ENCODE measurements around the gene AP1G2.
"Not testable (repeated sequence)": the region's sequence is repeated elsewhere in the genome, so short reads cannot be mapped to it uniquely, and the experiment has no call there.

Gene AP1G2

DNA sequence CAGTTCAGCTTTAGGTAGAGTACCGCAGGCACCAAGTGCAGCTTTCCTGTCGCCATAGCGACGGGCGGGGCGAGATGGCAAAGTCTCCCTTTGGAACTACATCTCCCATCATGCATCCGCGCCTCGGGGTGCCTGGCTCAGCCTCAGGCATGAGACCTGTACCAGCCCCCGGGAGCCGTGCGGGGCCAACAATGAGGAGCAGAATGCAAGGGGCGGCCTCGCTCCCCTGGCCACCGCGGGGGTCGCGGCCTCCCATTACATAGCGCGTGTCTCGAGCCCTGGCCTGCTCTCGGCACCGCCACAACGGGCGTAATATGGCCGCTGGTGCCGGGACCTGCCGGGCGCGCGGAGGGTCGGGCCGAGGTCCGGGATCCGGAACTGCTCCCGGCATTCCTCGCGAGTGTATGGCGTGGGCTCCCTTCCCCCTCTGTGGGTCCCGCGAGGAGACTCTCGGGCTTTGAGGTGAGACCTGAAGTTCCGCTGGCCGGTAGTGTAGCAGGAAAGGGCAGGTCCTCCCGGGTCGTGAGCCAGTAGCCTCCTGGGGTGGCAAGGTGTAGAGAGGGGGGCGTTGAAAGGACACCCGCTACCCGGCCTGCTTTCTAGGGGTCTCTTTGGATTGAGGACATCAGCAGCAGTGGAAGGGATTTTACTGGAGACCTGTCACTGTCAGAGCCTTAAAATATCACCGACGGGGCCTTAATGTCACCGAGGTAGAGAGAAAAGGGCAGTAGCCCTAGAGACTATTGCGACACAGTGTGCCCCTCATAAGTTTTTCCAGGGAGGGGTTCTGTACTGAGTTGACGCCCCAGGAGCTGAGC lies 11.5 kb downstream of the AP1G2 start, which contains the start of gene THTPA:
Gene THTPA, plus strand, starts transcription at position 390 of the 818 bp plus-strand sequence. CDS start 487 bp downstream, outside the sequence.
- DNase-seq: peak; percentile 64

DNA sequence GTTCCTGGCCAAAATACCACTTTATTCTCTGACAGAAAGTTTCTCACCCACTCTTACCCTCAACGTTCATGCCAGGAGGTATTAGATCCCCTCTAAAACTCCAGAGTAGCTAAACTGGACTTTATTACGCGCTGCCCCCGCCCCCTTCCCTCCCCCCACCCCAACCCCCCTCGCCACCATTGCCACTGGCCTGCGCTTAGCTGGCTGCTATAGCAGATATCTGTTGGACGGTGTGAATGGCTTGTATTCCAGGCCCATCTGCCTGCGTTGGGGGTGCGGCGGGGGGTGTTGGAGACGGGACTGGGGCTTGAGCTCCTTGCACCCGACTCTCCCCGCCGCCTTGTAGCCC lies 12.1 kb downstream of the AP1G2 start:
- DNase-seq: no peak

GRCh38 chr14:23551266-23552028 lies 16.1 kb downstream of the AP1G2 start, which contains the start of gene ZFHX2:
TSS of gene ZFHX2 (minus strand) at chr14:23551765. CDS start at chr14:23535325, 16,440 bp downstream.
- peak; percentile 58 for DNase-seq

DNA sequence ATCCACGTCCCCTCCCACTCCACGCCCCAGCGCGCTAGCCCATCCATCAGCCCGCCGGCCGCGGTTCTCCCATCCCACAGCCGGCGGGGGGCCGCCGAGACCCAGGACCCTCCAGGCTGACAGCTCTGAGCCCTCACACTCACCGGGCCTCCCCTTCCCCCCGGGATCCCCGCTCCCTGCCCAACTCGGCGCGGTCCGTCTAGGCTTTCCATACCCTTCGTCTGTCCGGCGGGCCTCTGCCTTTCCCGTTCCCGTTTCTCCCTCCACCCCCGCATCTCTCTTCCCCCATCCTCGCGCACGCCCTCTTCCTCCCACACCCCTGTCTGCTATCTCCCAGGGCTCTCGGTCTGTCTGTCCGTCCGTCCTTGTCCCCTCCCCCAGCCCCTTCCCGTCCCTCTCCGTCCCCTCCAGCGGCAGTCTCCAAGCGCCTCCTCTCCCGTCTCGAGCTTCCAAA lies 16.8 kb downstream of the AP1G2 start:
- DNase-seq: no peak

DNA sequence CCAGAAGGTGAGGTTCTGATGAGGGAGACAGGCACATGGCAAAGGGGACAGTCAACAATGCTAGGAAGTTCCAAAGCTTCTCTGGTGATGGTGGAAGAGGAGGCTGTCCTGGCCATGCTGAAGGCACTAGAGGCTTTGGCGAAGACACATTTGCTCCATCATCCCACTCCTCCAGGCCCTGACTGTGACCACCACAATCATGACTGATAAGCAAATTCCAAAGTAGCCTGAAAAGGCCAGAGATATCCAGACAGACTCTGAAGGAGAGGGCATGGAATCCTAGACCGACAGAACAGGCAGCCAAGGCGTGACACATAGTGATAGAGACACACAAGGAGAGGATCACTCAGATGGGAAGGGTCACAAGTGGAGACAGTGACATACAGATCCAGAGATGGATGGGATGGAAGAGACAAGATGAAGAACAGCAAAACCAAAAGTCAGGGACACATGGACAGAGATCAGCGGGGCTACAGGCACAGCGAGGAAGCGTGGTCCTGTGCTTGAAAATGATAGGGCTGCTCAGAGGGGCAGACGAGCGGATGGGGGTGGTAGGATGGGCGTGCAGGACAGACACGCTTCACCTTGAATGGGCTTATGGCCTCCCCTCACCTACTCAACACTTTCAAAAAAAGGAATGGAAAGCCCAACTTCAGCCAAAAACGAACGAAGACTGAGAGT lies 17.3 kb downstream of the AP1G2 start:
- no peak for DNase-seq

GRCh38 chr14:23548351-23549318 lies 19.0 kb downstream of the AP1G2 start:
- DNase-seq: no peak

GRCh38 chr14:23547924-23548323 lies 19.7 kb downstream of the AP1G2 start:
- DNase-seq: no peak

DNA sequence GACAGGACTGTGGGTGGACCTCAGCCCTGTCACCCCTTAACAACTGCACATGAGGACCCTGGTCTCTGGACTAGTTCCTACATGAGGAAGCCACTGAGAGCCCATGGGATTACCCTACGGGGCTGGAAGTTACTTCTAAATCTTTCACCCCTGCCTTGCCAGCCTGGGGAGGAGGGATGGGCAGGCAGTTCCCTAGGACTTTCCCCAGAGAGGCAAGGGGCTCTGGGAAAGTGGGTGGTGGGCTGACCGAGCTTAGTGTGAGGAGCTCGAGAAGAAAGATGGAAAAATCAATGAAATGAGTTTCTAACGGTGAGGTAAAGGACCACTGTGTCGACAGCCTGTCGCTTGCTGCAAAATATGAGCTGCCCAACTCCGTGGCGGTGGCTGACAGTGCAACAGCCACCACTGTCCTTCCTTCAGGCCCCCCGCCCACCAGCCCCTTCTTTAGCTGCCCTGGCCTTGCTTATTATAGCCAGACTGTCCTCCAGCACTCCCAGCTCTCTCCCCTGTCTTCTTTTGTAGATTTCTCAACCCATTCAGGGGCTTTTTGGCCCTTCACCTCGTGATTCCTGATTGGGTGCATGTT lies 21.0 kb downstream of the AP1G2 start:
- DNase-seq: no peak

DNA sequence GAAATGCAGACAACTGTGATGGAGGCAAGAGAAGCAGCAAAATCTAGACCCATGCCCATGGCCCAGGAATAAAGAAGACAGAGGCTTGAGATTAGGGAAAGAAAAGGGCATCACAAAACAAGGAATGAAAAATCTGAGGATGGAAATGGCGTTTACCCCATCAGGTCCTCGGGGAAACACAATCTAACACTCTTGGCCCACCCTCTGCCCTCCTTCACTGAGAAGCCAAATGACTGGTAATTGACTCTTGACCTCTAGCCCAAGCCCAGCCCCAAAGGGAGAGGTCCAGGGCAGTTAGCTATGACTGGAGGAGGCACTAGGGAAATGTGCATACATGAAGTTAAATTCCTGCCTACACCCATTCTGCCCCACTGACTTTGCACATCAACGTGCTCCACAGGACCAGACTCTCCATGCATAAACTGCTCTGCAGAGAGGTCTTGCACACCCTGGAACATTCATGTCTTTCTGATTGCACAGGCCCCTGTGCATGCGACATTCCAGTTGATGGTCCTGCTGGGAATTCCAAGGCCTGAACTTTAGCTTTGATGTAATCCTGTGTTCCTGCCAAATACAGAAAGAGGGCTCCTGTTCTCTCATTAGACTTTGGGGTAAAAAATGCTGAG lies 21.7 kb downstream of the AP1G2 start:
- no peak for DNase-seq

- peak; percentile 17 for DNase-seq
These were observed 22.8 kb downstream of the AP1G2 start for GRCh38 chr14:23544511-23545447.

- no peak for DNase-seq
These were observed 24.2 kb downstream of the AP1G2 start for GRCh38 chr14:23543403-23543802.

DNA sequence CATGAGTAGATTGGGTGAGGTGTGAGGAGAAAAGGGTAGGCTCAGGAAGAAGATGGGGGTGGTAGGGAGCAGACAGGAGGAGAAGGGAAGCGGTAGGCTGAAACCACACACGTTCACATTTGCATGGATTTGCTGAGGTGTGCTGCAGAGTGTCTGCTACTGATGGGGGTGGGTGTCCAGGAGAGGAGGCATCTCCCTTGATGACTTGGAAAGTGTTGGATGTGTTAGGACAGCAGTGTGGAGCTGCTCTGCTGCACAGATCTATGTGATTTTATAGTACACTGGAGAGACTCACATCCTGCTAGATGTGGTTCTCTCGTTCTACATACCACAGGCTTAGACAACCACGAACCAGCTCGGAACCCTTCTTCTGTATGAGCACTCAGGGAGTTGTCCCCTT lies 25.3 kb downstream of the AP1G2 start:
- DNase-seq: no peak

DNA sequence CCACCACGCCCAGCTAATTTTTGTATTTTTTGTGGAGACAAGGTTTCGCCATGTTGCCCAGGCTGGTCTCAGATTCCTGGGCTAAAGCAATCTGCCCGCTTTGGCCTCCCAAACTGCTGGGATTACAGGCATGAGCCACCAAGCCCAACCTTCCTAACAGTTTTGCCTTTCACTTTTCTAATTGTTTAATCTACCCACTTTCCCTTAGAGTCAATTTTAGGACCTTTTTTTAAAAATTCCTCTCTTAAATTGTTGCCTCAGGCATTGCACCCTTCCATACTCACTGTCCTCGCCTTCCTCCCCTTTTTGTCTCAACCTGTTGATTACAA lies 27.5 kb downstream of the AP1G2 start:
- no peak for DNase-seq

DNA sequence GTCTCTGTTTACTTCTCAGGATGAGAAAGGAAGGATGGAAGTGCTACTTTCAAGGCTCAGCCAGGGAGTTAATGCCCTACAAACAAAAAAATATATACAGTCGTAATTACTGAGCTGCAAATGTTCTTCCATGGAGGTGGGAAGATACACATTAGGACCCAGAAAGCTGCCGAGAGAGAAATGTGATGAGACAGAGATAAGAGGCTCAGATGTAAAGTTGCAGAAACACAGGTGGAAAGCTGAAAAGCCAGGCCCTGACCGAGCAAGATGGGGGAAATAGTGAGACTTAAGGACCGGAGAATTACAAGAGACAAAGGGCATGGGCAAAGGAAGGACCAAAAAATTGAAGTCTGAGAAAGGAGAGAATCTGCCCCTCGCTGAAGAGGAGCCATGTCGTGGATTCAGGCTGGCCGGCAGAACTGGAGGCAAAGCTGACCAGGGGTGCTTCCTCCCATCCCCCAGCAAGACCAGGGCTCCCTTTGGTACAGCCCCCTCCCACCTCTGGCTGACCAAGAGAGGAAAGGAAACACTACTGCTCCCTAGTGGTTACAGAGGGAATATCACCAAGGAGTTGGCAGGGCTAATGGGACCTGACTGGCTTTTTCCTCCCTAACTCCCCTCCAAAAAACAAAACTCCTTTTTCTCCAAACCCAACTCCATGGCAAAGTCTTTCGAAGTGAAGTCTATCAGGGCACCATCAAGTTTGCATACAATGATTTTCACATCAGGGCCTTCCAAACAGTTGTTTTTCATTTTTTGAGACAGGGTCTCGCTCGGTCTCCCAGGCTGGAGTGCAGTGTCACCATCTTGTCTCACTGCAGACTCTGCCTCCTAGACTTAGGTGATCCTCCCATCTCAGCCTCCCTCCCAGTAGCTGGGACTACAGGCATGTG lies 28.1 kb downstream of the AP1G2 start:
- peak; percentile 6 for DNase-seq

- no peak for DNase-seq
These were observed 28.8 kb downstream of the AP1G2 start for GRCh38 chr14:23538785-23539184.

- DNase-seq: no peak
These were observed 29.4 kb downstream of the AP1G2 start for GRCh38 chr14:23538050-23538718.

DNA sequence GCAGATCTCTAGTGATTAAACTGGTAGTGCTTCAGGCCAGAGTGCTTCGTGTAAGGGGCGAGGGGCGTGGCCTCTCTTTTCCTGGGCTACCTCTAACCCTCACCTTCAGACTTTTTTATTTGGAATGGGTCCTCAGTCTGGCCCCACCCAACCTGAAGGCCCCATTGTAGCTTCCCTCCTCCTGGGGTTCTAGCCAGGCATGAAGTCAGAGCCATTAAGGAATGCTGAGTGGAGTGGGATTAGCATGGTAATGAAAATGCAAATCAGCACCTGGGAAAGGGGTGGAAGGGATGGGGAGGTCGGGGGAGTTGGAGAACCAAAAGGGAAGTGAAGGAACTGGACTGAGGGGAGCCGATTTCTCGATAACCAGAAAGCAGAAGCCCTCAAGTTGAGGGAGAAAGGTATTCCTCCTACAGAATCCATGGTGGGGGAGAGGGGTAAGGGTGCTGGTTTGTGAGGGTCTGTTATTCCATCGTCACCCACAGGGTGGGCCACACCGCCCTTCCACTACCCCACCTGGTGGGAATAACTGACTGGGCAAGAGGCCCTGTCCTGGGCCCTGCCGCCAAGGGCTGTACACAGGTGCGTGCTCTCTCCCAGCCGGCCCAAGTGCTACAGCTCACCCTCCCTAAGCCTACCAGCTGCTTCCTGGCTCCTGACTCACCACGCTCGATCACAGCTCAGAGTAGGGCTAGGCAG lies 30.1 kb downstream of the AP1G2 start:
- peak; percentile 6 for DNase-seq

GRCh38 chr14:23536906-23537305 lies 30.7 kb downstream of the AP1G2 start:
- not testable (repeated sequence) for DNase-seq

Measured in DMS 273 treated with DMSO at 0.1 percent for 48 hours (cell line).